Measurements from ENCODE around the gene DNAJB1.

DNA sequence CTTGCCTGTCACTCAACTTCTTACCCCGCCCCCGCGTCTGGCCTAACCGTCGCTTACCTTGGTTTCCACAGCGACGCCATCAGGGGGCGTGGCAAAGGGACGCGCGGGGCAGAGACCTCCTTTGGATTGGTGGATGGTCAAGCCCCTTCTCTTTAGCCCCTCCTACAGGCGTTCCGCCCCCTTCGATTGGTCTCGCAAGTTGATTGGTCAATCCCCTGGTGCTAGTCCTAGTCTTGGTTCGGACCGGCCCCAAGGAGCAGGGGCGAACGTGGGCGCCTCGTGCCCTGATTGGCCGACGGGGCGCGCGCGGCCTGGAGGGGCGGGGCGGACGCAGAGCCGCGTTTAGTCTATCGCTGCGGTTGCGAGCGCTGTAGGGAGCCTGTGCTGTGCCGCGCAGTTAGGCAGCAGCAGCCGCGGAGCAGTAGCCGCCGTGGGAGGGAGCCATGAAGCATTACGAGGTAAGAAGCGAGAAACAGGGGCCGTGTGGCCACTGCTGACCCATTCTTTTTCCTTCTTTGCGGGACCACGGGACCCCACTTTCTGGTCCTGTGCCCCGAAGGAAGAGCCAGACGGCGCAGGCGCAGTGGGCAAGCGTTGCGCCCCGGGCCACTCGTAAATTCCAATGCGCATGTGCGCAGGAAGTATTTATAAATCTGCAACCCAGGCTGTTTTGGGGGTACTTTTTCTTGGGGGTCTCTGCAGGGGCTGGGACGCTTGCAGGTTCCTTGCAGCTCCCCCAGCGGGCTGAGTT, 11.2 kb upstream of the DNAJB1 start, which contains the start of gene TECR:
- peak; percentile 96 for TF ChIP-seq POLR2A (IDR thresholded peaks at IDR 0.05)
- TF ChIP-seq, protein P1, sequence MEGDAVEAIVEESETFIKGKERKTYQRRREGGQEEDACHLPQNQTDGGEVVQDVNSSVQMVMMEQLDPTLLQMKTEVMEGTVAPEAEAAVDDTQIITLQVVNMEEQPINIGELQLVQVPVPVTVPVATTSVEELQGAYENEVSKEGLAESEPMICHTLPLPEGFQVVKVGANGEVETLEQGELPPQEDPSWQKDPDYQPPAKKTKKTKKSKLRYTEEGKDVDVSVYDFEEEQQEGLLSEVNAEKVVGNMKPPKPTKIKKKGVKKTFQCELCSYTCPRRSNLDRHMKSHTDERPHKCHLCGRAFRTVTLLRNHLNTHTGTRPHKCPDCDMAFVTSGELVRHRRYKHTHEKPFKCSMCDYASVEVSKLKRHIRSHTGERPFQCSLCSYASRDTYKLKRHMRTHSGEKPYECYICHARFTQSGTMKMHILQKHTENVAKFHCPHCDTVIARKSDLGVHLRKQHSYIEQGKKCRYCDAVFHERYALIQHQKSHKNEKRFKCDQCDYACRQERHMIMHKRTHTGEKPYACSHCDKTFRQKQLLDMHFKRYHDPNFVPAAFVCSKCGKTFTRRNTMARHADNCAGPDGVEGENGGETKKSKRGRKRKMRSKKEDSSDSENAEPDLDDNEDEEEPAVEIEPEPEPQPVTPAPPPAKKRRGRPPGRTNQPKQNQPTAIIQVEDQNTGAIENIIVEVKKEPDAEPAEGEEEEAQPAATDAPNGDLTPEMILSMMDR (IDR thresholded peaks at IDR 0.05): no peak

All from testis (tissue), 2 donors.